HG03520 (cell line): Measurements from ENCODE around the gene TBPL1.

Experiments
- ATAC-seq: cut with Tn5 transposase; IDR thresholded peaks from one replicate; pipeline ENCODE4 v1.9.1; 2021; ENCODE audit warnings: mild to moderate bottlenecking, moderate library complexity; ENCODE audit not compliant: unreplicated experiment

The TBPL1 gene

GRCh38 chr6:134039116-134039515, 86.1 kb downstream of the TBPL1 start:
- ATAC-seq: no peak
